ENCODE data around the gene N4BP2L1. TPM values are rescaled to one million over a fixed set of nuclear protein-coding genes. Genes with fewer than 3 reads are reported as not detected.
"Not testable (repeated sequence)": the region's sequence is repeated elsewhere in the genome, so short reads cannot be mapped to it uniquely, and the experiment has no call there.

N4BP2L1 gene
- polyA plus RNA-seq, 2 of the 4 experiments (the other 2 are of a cell fraction): 0.41 to 0.85 TPM

GRCh38 chr13:32354040-32354439, 73.9 kb downstream of the N4BP2L1 start:
- H3K4me3 ChIP-seq: no peak overlapping the region
- ChIA-PET POLR2A (no interaction called here), CTCF (no interaction called here)
- no peak for TF ChIP-seq MAX (IDR thresholded peaks at IDR 0.05)
- no peak for TF ChIP-seq RARB (CRISPR knock-in tag; IDR thresholded peaks at IDR 0.05)
- TF ChIP-seq ZC3H11A (IDR thresholded peaks at IDR 0.05): no peak
- H3K9me3 ChIP-seq: no peaks in the 10 kb centered on the region
- no peak overlapping the region for H3K27ac ChIP-seq
- no peak for FAIRE-seq
- DNase-seq (ENCODE audit: low read depth in 1 of 2, low spot score in 1 of 2): no peak
- H3K4me1 ChIP-seq: no peaks in the 10 kb centered on the region
- H3K4me2 ChIP-seq: no peak overlapping the region
- no peak for ATAC-seq
- WGBS (ENCODE audit: missing lambda C conversion rate): 100% methylated on average over 1 of the region's 1 CpG

GRCh38 chr13:32350839-32351441, 77.0 kb downstream of the N4BP2L1 start:
- DNase-seq (ENCODE audit: low read depth in 1 of 2, low spot score in 1 of 2); FAIRE-seq; H3K4me2 ChIP-seq; CTCF ChIA-PET; H3K4me1 ChIP-seq; H3K27ac ChIP-seq; POLR2A ChIA-PET; ATAC-seq; H3K9me3 ChIP-seq; H3K4me3 ChIP-seq: not testable (repeated sequence)
- WGBS (ENCODE audit: missing lambda C conversion rate): 92% methylated on average over 15 of the region's 15 CpGs

Small RNAs within 50 kb of the gene (small RNA-seq; reads per million reads assigned to genes)
- gene RF00190: 0 reads per million in 6 experiments

Other genes starting within 250 kb of the N4BP2L1 start
- gene ZAR1L, start 112.8 kb downstream of the N4BP2L1 start, polyA plus RNA-seq (2011; rRNA removed): not detected in 2 replicates
- not detected in 3 replicates for gene ZAR1L, start 112.8 kb downstream of the N4BP2L1 start, polyA plus RNA-seq (2017; fragmentation: RNase III; extraction: RNeasy Plus Mini Kit Qiagen cat#74134 plus additional on column Dnase treatment)
- 4.6 and 5.9 TPM in 2 replicates for gene BRCA2, start 112.6 kb downstream of the N4BP2L1 start, polyA plus RNA-seq (2011; rRNA removed)
- 2.6 to 3.6 TPM (median 3.4 TPM) in 3 replicates for gene BRCA2, start 112.6 kb downstream of the N4BP2L1 start, polyA plus RNA-seq (2017; fragmentation: RNase III; extraction: RNeasy Plus Mini Kit Qiagen cat#74134 plus additional on column Dnase treatment)
- 40.6 and 56.2 TPM in 2 replicates for gene N4BP2L2, start 110.7 kb upstream of the N4BP2L1 start, polyA plus RNA-seq (2011; rRNA removed)
- 26.9 to 29.3 TPM (median 27.9 TPM) in 3 replicates for gene N4BP2L2, start 110.7 kb upstream of the N4BP2L1 start, polyA plus RNA-seq (2017; fragmentation: RNase III; extraction: RNeasy Plus Mini Kit Qiagen cat#74134 plus additional on column Dnase treatment)
- gene PDS5B, start 158.3 kb upstream of the N4BP2L1 start, polyA plus RNA-seq (2011; rRNA removed): 12.7 and 16.0 TPM in 2 replicates
- gene PDS5B, start 158.3 kb upstream of the N4BP2L1 start, polyA plus RNA-seq (2017; fragmentation: RNase III; extraction: RNeasy Plus Mini Kit Qiagen cat#74134 plus additional on column Dnase treatment): 10.6 to 11.0 TPM (median 10.9 TPM) in 3 replicates

Data from A549 (cell line).